DOHH2 (cell line): ENCODE measurements around the gene EIF5A2.

Experiments
- EZH2phosphoT487 ChIP-seq: fragments of 200-600 bp; sonication (generic); IDR thresholded peaks from 2 replicates; pipeline ENCODE4 v1.6.1; 2017; ENCODE audit warnings: borderline replicate concordance, mild to moderate bottlenecking, antibody characterized with exemption, low read length, moderate library complexity, mixed read lengths
- TF ChIP-seq, protein P1 (sequence below): fragments of 200-600 bp; sonication (generic); IDR thresholded peaks from one replicate; pipeline ENCODE4 v1.5.1; 2014; ENCODE audit warnings: antibody characterized with exemption, mild to moderate bottlenecking, low read depth, low read length; ENCODE audit not compliant: poor library complexity, severe bottlenecking

DNA sequence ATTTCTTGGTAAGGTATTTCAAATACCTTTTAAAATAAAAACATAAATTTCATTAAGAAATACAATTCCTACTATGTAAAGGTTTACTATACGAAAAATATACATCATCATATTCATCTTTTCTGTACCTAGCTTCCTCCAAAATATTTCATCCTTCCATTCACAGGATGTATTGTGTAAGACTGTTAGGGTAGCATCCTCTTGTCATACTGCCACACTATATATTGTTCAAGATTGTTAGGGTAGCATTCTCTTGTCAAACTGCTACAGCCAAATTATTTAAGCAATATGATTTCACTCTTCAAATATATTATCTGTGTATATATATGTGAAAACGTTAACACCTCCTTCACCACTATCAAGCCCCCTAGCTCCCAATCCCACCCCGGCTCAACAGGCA, 41.9 kb downstream of the EIF5A2 start:
- TF ChIP-seq, protein P1, sequence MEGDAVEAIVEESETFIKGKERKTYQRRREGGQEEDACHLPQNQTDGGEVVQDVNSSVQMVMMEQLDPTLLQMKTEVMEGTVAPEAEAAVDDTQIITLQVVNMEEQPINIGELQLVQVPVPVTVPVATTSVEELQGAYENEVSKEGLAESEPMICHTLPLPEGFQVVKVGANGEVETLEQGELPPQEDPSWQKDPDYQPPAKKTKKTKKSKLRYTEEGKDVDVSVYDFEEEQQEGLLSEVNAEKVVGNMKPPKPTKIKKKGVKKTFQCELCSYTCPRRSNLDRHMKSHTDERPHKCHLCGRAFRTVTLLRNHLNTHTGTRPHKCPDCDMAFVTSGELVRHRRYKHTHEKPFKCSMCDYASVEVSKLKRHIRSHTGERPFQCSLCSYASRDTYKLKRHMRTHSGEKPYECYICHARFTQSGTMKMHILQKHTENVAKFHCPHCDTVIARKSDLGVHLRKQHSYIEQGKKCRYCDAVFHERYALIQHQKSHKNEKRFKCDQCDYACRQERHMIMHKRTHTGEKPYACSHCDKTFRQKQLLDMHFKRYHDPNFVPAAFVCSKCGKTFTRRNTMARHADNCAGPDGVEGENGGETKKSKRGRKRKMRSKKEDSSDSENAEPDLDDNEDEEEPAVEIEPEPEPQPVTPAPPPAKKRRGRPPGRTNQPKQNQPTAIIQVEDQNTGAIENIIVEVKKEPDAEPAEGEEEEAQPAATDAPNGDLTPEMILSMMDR: no peak
- TF ChIP-seq EZH2phosphoT487: no peak
